IPS-15b (cell line): ENCODE data around the gene NEK1.

ENCODE experiments used
- H3K27me3 ChIP-seq: one replicate; pipeline ENCODE4 v1.6.1; 2013; ENCODE audit warnings: low read length; ENCODE audit not compliant: control insufficient read depth, insufficient read depth
- H3K36me3 ChIP-seq: one replicate; pipeline ENCODE4 v1.6.1; 2013; ENCODE audit warnings: low read length; ENCODE audit not compliant: control insufficient read depth, insufficient read depth
- H3K4me1 ChIP-seq: one replicate; pipeline ENCODE4 v1.6.1; 2013; ENCODE audit warnings: mild to moderate bottlenecking, low read length; ENCODE audit not compliant: control insufficient read depth, insufficient read depth
- H3K4me3 ChIP-seq: one replicate; pipeline ENCODE4 v1.5.1; 2013; ENCODE audit warnings: low read depth, low read length
- H3K9ac ChIP-seq: one replicate; pipeline ENCODE4 v1.6.1; 2013; ENCODE audit warnings: low read depth, mild to moderate bottlenecking, low read length
- H3K9me3 ChIP-seq: one replicate; pipeline ENCODE4 v1.6.1; 2013; ENCODE audit warnings: mild to moderate bottlenecking, low read length; ENCODE audit not compliant: control insufficient read depth, insufficient read depth

NEK1 gene

GRCh38 chr4:169377367-169377766, 235.0 kb downstream of the NEK1 start:
- H3K9me3 ChIP-seq, result no peaks in the 10 kb centered on the region
- no peaks in the 10 kb centered on the region for H3K4me1 ChIP-seq
- H3K9ac ChIP-seq, result no peak overlapping the region
- H3K36me3 ChIP-seq, result no peaks in the 10 kb centered on the region
- H3K27me3 ChIP-seq, result no peaks in the 10 kb centered on the region
- H3K4me3 ChIP-seq, result no peak overlapping the region

- Histone ChIP-seq H3K4me3 (no peak overlapping the region), H3K36me3 (no peaks in the 10 kb centered on the region), H3K4me1 (no peaks in the 10 kb centered on the region), H3K27me3 (no peaks in the 10 kb centered on the region), H3K9ac (no peak overlapping the region), H3K9me3 (no peaks in the 10 kb centered on the region)
Measured at GRCh38 chr4:169376421-169376820, 236.0 kb downstream of the NEK1 start.

GRCh38 chr4:169372791-169373190, 239.6 kb downstream of the NEK1 start:
- Histone ChIP-seq H3K9me3 (no peaks in the 10 kb centered on the region), H3K36me3 (no peaks in the 10 kb centered on the region), H3K4me3 (no peak overlapping the region), H3K9ac (no peak overlapping the region), H3K4me1 (no peaks in the 10 kb centered on the region), H3K27me3 (no peaks in the 10 kb centered on the region)

GRCh38 chr4:169369634-169370033, 242.7 kb downstream of the NEK1 start:
- Histone ChIP-seq H3K27me3 (no peaks in the 10 kb centered on the region), H3K9ac (no peak overlapping the region), H3K4me3 (no peak overlapping the region), H3K9me3 (no peaks in the 10 kb centered on the region), H3K36me3 (no peaks in the 10 kb centered on the region), H3K4me1 (no peaks in the 10 kb centered on the region)

- H3K36me3 ChIP-seq, result no peaks in the 10 kb centered on the region
- no peak overlapping the region for H3K9ac ChIP-seq
- H3K9me3 ChIP-seq, result no peaks in the 10 kb centered on the region
- H3K4me3 ChIP-seq, result no peak overlapping the region
- no peaks in the 10 kb centered on the region for H3K27me3 ChIP-seq
- H3K4me1 ChIP-seq, result no peaks in the 10 kb centered on the region
Measured at GRCh38 chr4:169367826-169368225, 244.6 kb downstream of the NEK1 start.

GRCh38 chr4:169366821-169367220, 245.6 kb downstream of the NEK1 start:
- Histone ChIP-seq H3K4me3 (no peak overlapping the region), H3K9me3 (no peaks in the 10 kb centered on the region), H3K27me3 (no peaks in the 10 kb centered on the region), H3K4me1 (no peaks in the 10 kb centered on the region), H3K36me3 (no peaks in the 10 kb centered on the region), H3K9ac (no peak overlapping the region)

- H3K4me3 ChIP-seq, result no peak overlapping the region
- no peaks in the 10 kb centered on the region for H3K4me1 ChIP-seq
- no peaks in the 10 kb centered on the region for H3K9me3 ChIP-seq
Measured at GRCh38 chr4:169362607-169363006, 249.8 kb downstream of the NEK1 start.

GRCh38 chr4:169361756-169362155, 250.6 kb downstream of the NEK1 start:
- H3K36me3 ChIP-seq, result no peaks in the 10 kb centered on the region
- H3K9me3 ChIP-seq, result no peaks in the 10 kb centered on the region
- H3K4me3 ChIP-seq, result no peak overlapping the region
- no peaks in the 10 kb centered on the region for H3K27me3 ChIP-seq
- no peaks in the 10 kb centered on the region for H3K4me1 ChIP-seq
- H3K9ac ChIP-seq, result no peak overlapping the region

More at GRCh38 chr4:169362607-169363006, 249.8 kb downstream of the NEK1 start:
- Histone ChIP-seq H3K36me3 (no peaks in the 10 kb centered on the region), H3K27me3 (no peaks in the 10 kb centered on the region), H3K9ac (no peak overlapping the region)

- H3K9ac ChIP-seq, result no peak overlapping the region
- H3K4me1 ChIP-seq, result no peaks in the 10 kb centered on the region
- H3K9me3 ChIP-seq, result no peaks in the 10 kb centered on the region
- H3K27me3 ChIP-seq, result no peaks in the 10 kb centered on the region
- no peaks in the 10 kb centered on the region for H3K36me3 ChIP-seq
- H3K4me3 ChIP-seq, result no peak overlapping the region
Measured at GRCh38 chr4:169359961-169360360, 252.4 kb downstream of the NEK1 start.

GRCh38 chr4:169352360-169352759, 260.0 kb downstream of the NEK1 start:
- no peaks in the 10 kb centered on the region for H3K27me3 ChIP-seq
- H3K9me3 ChIP-seq, result no peaks in the 10 kb centered on the region
- H3K9ac ChIP-seq, result no peak overlapping the region
- no peak overlapping the region for H3K4me3 ChIP-seq
- no peaks in the 10 kb centered on the region for H3K4me1 ChIP-seq
- H3K36me3 ChIP-seq, result no peaks in the 10 kb centered on the region

GRCh38 chr4:169351872-169352271, 260.5 kb downstream of the NEK1 start:
- no peaks in the 10 kb centered on the region for H3K27me3 ChIP-seq
- H3K4me3 ChIP-seq, result no peak overlapping the region
- H3K9me3 ChIP-seq, result no peaks in the 10 kb centered on the region
- no peaks in the 10 kb centered on the region for H3K36me3 ChIP-seq
- H3K4me1 ChIP-seq, result no peaks in the 10 kb centered on the region
- H3K9ac ChIP-seq, result no peak overlapping the region

GRCh38 chr4:169348541-169348940, 263.8 kb downstream of the NEK1 start:
- Histone ChIP-seq H3K9ac (no peak overlapping the region), H3K4me3 (no peak overlapping the region), H3K36me3 (no peaks in the 10 kb centered on the region), H3K9me3 (no peaks in the 10 kb centered on the region), H3K27me3 (no peaks in the 10 kb centered on the region), H3K4me1 (no peaks in the 10 kb centered on the region)

GRCh38 chr4:169346840-169347239, 265.5 kb downstream of the NEK1 start:
- Histone ChIP-seq H3K4me1 (no peaks in the 10 kb centered on the region), H3K36me3 (no peaks in the 10 kb centered on the region), H3K9me3 (no peaks in the 10 kb centered on the region), H3K9ac (no peak overlapping the region), H3K4me3 (no peak overlapping the region), H3K27me3 (no peaks in the 10 kb centered on the region)
